ENCODE measurements around the gene CTXN2.

GRCh38 chr15:48191574-48192225 is at the start of gene CTXN2:
- TF ChIP-seq CTCF (conservative IDR thresholded peaks at IDR 0.05): no peak
- TF ChIP-seq EZH2 (IDR thresholded peaks at IDR 0.05; ENCODE audit: low read depth): no peak

Measured in PC-9 (cell line).